Breast epithelium (tissue), 4 donors: ENCODE measurements around the gene PPID. TPM values are rescaled to one million over a fixed set of nuclear protein-coding genes. Genes with fewer than 3 reads are reported as not detected.
"Not testable (repeated sequence)": the region's sequence is repeated elsewhere in the genome, so short reads cannot be mapped to it uniquely, and the experiment has no call there.

Source experiments
- DNase-seq, 2 donors: peaks; one replicate each; pipeline ENCODE4 v3.0.0-alpha.2; 2019; ENCODE audit warnings: low spot score in 2 of 2
- H3K27ac ChIP-seq, 2 donors: fragments of 200-600 bp; sonication (generic) in 1 of 2; one replicate each; pipeline ENCODE4 v1.5.1; 2016 to 2019; ENCODE audit warnings: mild to moderate bottlenecking in 1 of 2
- H3K27me3 ChIP-seq, 2 donors: fragments of 200-600 bp; sonication (generic) in 1 of 2; one replicate each; pipeline versions ENCODE4 v1.5.1 to v1.6.0; 2017 to 2019; ENCODE audit warnings: control low read depth in 1 of 2, mild to moderate bottlenecking in 1 of 2
- H3K36me3 ChIP-seq: fragments of 200-600 bp; one replicate; pipeline ENCODE4 v1.5.1; 2019
- H3K4me1 ChIP-seq, 2 donors: fragments of 200-600 bp; sonication (generic); one replicate each; pipeline ENCODE4 v1.5.1; 2016 to 2019; ENCODE audit warnings: control low read depth in 1 of 2
- H3K4me3 ChIP-seq, 3 donors: fragments of 200-600 bp; sonication (generic); 1 replicate in 2 of 3; 2 replicates in 1 of 3; pipeline ENCODE4 v1.5.1; 2016 to 2019; ENCODE audit warnings: mild to moderate bottlenecking in 3 of 3, moderate library complexity in 2 of 3
- H3K9me3 ChIP-seq, 2 donors: fragments of 200-600 bp; sonication (generic) in 1 of 2; one replicate each; pipeline ENCODE4 v1.5.1; 2016 to 2019; ENCODE audit warnings: control low read depth in 1 of 2
- POLR2A ChIP-seq: fragments of 450-650 bp; IDR thresholded peaks from one replicate; pipeline ENCODE4 v1.6.1; 2016; ENCODE audit warnings: antibody characterized with exemption, mild to moderate bottlenecking, moderate library complexity
- POLR2AphosphoS5 ChIP-seq, 3 donors: sonication (generic); formaldehyde crosslinking; IDR thresholded peaks; one replicate each; pipeline ENCODE4 v1.6.1; 2017; ENCODE audit warnings: antibody characterized with exemption in 3 of 3
- intact Hi-C: fragments of 100-400 bp; cut with DNase I; formaldehyde crosslinking; loops from one replicate; pipeline ENCODE4 v1.15.1; 2023; ENCODE audit warnings: low total_unique reads
- total RNA-seq, 3 donors: library from RNA; depleted of rRNA; stranded (reverse); fragments of >200 nt; gene quantifications; one replicate each; pipeline ENCODE4 v1.1.0, GENCODE V29; 2016
- TF ChIP-seq, protein P1 (sequence below), 3 donors: fragments of 450-650 bp; IDR thresholded peaks; one replicate each; pipeline ENCODE4 v1.5.1; 2016 to 2017; ENCODE audit warnings: antibody characterized with exemption in 3 of 3, mild to moderate bottlenecking in 3 of 3, moderate library complexity in 3 of 3

PPID gene
- total RNA-seq, 3 donors from 2014 or later, result 17.6 to 29.9 (median 20.0) TPM

DNA sequence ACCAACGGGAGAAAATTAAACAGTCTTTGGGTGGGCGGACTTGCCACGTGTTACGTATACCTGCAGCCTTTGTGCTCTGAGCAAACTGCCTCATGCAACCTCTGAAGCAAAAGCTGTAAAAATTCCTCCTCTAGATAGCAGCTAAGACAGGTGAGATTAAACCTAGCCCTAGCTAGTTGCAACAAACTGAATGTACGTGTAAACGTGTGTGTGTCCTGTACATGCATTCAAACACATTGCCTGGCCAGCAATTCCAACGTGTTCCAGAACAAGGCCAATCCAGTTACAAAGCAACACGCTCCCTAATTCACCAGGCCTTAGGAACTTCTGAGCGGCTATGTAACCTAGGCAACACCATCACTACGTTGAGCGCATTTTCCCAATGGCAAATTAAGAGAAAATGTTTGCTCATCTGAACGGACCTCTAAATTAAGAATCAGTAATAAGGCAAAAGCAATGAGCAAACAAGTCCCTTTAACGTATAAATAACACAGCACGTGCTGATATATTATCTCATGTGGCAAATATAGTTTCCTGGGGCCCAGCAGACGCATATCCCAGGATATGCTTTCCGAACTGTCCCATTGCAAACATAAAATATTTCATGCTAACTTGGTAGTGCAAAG, 792 bp downstream of the PPID start:
- H3K9me3 ChIP-seq, result no peaks in the 10 kb centered on the region
- intact Hi-C loops, result no loop called here
- H3K4me3 ChIP-seq, result peak overlapping the region; percentile 87 to 92 (median 88)
- H3K36me3 ChIP-seq, result no peaks in the 10 kb centered on the region
- no peaks in the 10 kb centered on the region for H3K27me3 ChIP-seq
- DNase-seq, result no peak
- peak overlapping the region; percentile 88 to 96 for H3K27ac ChIP-seq
- no peak for TF ChIP-seq POLR2A
- no peak for TF ChIP-seq POLR2AphosphoS5 (IDR thresholded peaks at IDR 0.05)
- TF ChIP-seq, protein P1, sequence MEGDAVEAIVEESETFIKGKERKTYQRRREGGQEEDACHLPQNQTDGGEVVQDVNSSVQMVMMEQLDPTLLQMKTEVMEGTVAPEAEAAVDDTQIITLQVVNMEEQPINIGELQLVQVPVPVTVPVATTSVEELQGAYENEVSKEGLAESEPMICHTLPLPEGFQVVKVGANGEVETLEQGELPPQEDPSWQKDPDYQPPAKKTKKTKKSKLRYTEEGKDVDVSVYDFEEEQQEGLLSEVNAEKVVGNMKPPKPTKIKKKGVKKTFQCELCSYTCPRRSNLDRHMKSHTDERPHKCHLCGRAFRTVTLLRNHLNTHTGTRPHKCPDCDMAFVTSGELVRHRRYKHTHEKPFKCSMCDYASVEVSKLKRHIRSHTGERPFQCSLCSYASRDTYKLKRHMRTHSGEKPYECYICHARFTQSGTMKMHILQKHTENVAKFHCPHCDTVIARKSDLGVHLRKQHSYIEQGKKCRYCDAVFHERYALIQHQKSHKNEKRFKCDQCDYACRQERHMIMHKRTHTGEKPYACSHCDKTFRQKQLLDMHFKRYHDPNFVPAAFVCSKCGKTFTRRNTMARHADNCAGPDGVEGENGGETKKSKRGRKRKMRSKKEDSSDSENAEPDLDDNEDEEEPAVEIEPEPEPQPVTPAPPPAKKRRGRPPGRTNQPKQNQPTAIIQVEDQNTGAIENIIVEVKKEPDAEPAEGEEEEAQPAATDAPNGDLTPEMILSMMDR (IDR thresholded peaks at IDR 0.05), result no peak
- H3K4me1 ChIP-seq, result no peaks in the 10 kb centered on the region

DNA sequence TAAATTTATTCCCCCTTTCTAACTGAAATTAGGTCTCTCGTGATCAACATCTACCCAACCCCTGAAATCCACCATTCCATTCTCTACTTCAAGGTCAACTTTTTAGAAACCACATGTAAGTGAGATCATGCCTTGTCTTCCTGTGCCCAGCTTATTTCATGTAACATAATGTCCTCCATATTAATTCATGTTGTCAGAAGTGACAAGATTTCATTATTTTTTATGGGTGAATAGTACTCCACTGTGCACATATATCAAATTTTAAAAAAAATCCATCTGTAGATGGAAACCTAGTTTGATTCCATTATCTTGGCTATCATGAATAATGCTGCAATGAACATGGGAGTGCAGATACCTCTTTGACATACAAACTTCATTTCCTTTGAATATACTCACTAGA, 1.5 kb downstream of the PPID start:
- Histone ChIP-seq H3K36me3 (no peaks in the 10 kb centered on the region), H3K9me3 (no peaks in the 10 kb centered on the region), H3K27me3 (no peaks in the 10 kb centered on the region), H3K27ac (no peak overlapping the region), H3K4me1 (no peaks in the 10 kb centered on the region), H3K4me3 (no peak overlapping the region)
- intact Hi-C loops, result no loop called here
- DNase-seq, result no peak
- TF ChIP-seq POLR2A (no peak), POLR2AphosphoS5 (IDR thresholded peaks at IDR 0.05) (no peak)
- TF ChIP-seq, protein P1 (IDR thresholded peaks at IDR 0.05), result no peak

DNA sequence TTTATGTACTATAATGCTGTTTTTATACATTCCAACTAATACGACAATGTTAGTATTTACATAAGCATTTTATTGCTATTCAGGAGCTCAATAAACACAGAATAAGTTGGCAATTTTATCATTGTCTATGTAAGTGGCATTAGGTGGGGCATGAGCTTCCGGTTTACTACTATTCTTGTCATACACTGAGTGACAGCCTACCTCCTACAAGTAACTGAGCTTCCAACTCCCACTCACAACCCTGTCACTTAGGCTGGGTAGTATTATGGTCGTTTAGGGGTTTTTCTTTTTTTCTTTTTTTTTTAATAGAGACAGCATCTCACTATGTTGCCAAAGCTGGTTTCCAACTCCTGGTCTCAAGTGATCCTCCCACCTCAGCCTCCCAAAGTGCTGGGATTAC, 7.4 kb downstream of the PPID start:
- intact Hi-C loops, result no loop called here
- Histone ChIP-seq H3K36me3 (peaks cover 1% of the 10 kb centered on the region), H3K9me3 (no peaks in the 10 kb centered on the region)

DNA sequence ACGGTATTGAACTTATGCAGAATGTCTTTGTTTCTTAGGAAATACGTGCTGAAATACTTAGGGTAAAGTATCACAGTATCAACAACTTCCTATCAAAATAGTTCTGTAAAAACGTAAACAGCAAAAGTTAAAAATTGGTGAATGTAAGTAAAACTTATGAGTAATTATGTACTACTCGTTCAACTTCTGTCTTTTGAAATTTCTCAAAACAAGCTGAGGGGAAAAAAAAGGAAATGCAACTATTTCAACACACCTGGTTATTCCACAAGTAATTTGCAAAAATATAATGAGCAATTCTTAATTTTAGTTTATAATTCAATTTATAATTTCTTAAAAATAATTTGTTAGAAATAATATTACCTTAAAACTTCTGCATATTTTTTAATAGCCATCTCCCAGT, 8.3 kb downstream of the PPID start:
- DNase-seq, result no peak

More for the DNA sequence above, 7.4 kb downstream of the PPID start:
- no peaks in the 10 kb centered on the region for H3K27me3 ChIP-seq
- DNase-seq, result no peak
- no peak overlapping the region for H3K27ac ChIP-seq
- H3K4me1 ChIP-seq, result no peaks in the 10 kb centered on the region
- no peak overlapping the region for H3K4me3 ChIP-seq
- TF ChIP-seq POLR2AphosphoS5 (IDR thresholded peaks at IDR 0.05) (no peak), POLR2A (no peak)
- TF ChIP-seq, protein P1 (IDR thresholded peaks at IDR 0.05), result no peak

DNA sequence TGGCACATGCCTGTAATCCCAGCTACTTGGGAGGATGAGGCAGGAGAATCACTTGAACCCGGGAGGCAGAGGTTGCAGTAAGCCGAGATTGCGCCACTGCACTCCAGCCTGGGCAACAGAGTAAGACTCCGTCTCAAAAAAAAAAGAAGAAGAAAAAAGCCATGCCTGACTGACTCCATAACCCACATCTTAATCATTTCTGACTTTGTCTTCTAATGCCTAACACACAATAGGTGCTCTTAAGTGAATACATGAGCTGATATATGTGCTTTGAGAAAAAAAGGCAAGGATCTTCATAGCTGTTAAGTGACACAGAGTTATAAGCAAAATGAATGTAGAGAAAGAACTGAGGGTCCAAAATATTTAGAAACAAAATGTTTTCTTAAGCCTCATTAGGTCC, 10.6 kb downstream of the PPID start:
- DNase-seq, H3K27me3 ChIP-seq, H3K9me3 ChIP-seq, intact Hi-C loops, H3K27ac ChIP-seq, H3K4me1 ChIP-seq, H3K4me3 ChIP-seq, H3K36me3 ChIP-seq: not testable (repeated sequence)

More for the DNA sequence above, 8.3 kb downstream of the PPID start:
- Histone ChIP-seq H3K9me3 (no peaks in the 10 kb centered on the region), H3K4me1 (no peaks in the 10 kb centered on the region), H3K27me3 (no peaks in the 10 kb centered on the region), H3K36me3 (peaks cover 4% of the 10 kb centered on the region), H3K4me3 (no peak overlapping the region), H3K27ac (no peak overlapping the region)
- TF ChIP-seq, protein P1 (IDR thresholded peaks at IDR 0.05), result no peak
- TF ChIP-seq POLR2A (no peak), POLR2AphosphoS5 (IDR thresholded peaks at IDR 0.05) (no peak)
- intact Hi-C loops, result no loop called here

DNA sequence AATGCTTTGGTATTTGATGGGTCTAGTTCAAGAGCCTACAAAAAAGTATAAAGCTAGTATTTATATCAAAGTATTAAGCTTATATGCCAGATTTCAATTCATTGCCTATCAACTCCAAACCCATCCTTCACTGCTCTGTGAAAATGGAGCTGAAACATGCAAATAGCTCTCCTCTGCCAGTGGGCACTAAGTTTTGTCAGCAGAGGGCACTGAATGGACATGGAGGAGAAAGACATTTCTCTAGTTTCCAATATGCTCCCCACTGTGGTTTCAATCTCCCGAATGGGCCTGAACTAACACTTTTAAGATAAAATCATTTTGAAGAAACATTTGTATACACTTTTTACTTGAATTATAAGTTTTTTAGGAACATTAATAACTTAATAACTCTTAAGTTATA, 12.4 kb downstream of the PPID start:
- H3K27ac ChIP-seq, result no peak overlapping the region
- no peaks in the 10 kb centered on the region for H3K4me1 ChIP-seq
- peaks cover 4% of the 10 kb centered on the region for H3K36me3 ChIP-seq
- no peak for TF ChIP-seq POLR2A
- TF ChIP-seq, protein P1 (IDR thresholded peaks at IDR 0.05), result no peak
- no peak for TF ChIP-seq POLR2AphosphoS5 (IDR thresholded peaks at IDR 0.05)
- H3K4me3 ChIP-seq, result no peak overlapping the region
- DNase-seq, result no peak
- no peaks in the 10 kb centered on the region for H3K27me3 ChIP-seq
- intact Hi-C loops, result no loop called here
- H3K9me3 ChIP-seq, result no peaks in the 10 kb centered on the region
